Measurements from ENCODE around the gene CBX1.
"Not testable (repeated sequence)": the region's sequence is repeated elsewhere in the genome, so short reads cannot be mapped to it uniquely, and the experiment has no call there.

DNA sequence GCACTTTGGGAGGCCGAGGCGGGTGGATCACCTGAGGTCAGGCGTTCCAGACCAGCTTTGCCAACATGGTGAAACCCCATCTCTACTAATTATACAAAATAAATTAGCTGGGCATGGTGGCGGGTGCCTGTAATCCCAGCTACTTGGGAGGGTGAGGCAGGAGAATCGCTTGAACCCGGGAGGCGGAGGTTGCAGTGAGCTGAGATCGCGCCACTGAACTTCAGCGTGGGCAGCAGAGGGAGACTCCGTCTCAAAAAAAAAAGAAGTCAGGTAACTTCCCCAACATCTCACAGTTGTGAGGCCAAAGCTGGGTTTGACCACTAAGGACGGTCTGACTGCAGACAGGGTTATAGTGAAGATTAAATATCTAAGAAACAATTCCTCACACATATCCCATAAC lies 66.5 kb downstream of the CBX1 start:
- TF ChIP-seq, protein P1, sequence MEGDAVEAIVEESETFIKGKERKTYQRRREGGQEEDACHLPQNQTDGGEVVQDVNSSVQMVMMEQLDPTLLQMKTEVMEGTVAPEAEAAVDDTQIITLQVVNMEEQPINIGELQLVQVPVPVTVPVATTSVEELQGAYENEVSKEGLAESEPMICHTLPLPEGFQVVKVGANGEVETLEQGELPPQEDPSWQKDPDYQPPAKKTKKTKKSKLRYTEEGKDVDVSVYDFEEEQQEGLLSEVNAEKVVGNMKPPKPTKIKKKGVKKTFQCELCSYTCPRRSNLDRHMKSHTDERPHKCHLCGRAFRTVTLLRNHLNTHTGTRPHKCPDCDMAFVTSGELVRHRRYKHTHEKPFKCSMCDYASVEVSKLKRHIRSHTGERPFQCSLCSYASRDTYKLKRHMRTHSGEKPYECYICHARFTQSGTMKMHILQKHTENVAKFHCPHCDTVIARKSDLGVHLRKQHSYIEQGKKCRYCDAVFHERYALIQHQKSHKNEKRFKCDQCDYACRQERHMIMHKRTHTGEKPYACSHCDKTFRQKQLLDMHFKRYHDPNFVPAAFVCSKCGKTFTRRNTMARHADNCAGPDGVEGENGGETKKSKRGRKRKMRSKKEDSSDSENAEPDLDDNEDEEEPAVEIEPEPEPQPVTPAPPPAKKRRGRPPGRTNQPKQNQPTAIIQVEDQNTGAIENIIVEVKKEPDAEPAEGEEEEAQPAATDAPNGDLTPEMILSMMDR (IDR thresholded peaks at IDR 0.05): not testable (repeated sequence)
- not testable (repeated sequence) for TF ChIP-seq POLR2A, EP300, POLR2AphosphoS5 (IDR thresholded peaks at IDR 0.05)

All from upper lobe of left lung (tissue), 4 donors.